ENCODE results near the gene UBE2D3.
A peak's percentile ranks its signal among the peaks of the same experiment; 100 is the strongest.

Gene UBE2D3

DNA sequence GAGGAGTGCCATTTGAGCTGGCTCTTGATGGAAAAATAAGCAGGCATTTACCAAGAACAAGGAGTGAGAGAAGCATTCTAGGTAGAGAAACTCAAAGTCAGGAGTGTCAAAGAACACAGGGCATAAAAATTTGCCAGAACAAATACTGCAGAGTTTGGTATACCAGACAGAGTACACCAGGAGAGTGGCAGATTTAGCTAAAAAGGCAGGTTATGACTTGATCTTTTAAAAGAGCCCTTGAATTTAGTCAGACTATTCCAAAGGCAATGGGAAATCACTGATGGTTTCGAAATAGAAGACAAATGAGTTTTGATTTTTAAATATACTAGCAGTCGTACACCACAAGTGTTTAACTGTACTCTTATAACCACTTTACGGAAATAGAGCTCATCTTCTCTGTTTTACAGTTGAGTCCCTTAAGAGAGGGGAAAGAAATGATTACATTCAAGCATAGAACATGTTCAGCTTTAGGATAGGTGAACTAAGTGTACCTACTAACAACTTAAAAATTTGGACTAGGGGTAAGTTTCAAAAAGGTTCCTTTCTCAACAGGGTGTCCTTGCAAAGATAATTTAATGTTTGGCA, 10.2 kb downstream of the UBE2D3 start:
- Histone ChIP-seq H3K4me1 (peaks cover 0 to 100% (median 57%) of the 10 kb centered on the region in 4 donors), H3K27me3 (no peaks in the 10 kb centered on the region), H3K4me3 (no peak overlapping the region), H3K9me3 (no peaks in the 10 kb centered on the region), H3K36me3 (no peaks in the 10 kb centered on the region), H3K27ac (peak overlapping the region in 1 of 2 donors; percentile 33)
- TF ChIP-seq, protein P1, sequence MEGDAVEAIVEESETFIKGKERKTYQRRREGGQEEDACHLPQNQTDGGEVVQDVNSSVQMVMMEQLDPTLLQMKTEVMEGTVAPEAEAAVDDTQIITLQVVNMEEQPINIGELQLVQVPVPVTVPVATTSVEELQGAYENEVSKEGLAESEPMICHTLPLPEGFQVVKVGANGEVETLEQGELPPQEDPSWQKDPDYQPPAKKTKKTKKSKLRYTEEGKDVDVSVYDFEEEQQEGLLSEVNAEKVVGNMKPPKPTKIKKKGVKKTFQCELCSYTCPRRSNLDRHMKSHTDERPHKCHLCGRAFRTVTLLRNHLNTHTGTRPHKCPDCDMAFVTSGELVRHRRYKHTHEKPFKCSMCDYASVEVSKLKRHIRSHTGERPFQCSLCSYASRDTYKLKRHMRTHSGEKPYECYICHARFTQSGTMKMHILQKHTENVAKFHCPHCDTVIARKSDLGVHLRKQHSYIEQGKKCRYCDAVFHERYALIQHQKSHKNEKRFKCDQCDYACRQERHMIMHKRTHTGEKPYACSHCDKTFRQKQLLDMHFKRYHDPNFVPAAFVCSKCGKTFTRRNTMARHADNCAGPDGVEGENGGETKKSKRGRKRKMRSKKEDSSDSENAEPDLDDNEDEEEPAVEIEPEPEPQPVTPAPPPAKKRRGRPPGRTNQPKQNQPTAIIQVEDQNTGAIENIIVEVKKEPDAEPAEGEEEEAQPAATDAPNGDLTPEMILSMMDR (IDR thresholded peaks at IDR 0.05) = no peak
- no peak for DNase-seq
- intact Hi-C loops (cut with DNase I; ENCODE audit: low total_unique reads) = no loop called here

DNA sequence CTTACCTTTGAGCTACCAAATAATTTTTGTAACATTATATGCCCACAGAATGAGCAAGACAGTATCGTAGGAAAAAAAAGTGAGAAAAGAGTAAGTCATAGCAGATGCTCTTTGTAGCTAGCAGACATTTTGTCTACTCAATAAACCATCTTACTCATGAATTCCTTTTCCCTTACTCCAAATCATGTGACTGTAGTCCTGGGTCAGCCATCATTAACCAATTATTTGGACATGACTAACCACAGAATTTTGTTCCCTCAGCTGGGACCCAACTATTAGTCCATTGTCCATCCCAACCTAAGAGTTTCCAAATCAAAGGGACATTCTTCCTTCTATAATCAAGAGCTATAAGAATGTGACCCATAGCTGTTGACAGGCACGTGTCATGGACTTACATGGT, 11.4 kb downstream of the UBE2D3 start:
- DNase-seq = no peak
- Histone ChIP-seq H3K36me3 (no peaks in the 10 kb centered on the region), H3K27me3 (no peaks in the 10 kb centered on the region), H3K4me1 (peaks cover 0 to 100% (median 60%) of the 10 kb centered on the region in 4 donors), H3K9me3 (no peaks in the 10 kb centered on the region), H3K4me3 (no peak overlapping the region), H3K27ac (no peak overlapping the region)
- intact Hi-C loops (cut with DNase I; ENCODE audit: low total_unique reads) = no loop called here
- TF ChIP-seq, protein P1 (IDR thresholded peaks at IDR 0.05) = no peak

DNA sequence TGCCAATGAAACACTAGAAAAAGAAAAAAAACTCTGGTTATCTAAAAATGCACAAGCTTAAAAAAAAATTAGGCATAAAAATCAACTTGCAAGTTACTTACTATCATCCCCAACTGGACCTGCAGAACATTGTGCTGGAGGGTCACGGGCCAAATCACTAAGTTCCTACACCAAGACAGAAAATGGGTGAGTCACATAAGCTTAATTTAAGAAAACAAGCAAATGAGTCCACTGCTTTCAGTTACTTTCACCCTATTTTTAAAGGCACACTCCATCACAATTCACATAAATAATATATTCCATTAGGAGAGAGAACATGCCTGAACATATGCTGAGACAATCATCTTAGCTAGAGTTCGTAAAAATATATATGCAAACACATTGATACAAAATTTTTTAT, 17.7 kb downstream of the UBE2D3 start:
- no peaks in the 10 kb centered on the region for H3K27me3 ChIP-seq
- peaks cover 0 to 90% (median 39%) of the 10 kb centered on the region in 4 donors for H3K4me1 ChIP-seq
- intact Hi-C loops (cut with DNase I; ENCODE audit: low total_unique reads) = no loop called here
- no peak overlapping the region for H3K27ac ChIP-seq
- H3K36me3 ChIP-seq = peaks cover 6 to 14% (median 10%) of the 10 kb centered on the region in 3 donors
- H3K4me3 ChIP-seq = no peak overlapping the region
- TF ChIP-seq, protein P1 (IDR thresholded peaks at IDR 0.05) = no peak
- DNase-seq = no peak
- no peaks in the 10 kb centered on the region for H3K9me3 ChIP-seq

DNA sequence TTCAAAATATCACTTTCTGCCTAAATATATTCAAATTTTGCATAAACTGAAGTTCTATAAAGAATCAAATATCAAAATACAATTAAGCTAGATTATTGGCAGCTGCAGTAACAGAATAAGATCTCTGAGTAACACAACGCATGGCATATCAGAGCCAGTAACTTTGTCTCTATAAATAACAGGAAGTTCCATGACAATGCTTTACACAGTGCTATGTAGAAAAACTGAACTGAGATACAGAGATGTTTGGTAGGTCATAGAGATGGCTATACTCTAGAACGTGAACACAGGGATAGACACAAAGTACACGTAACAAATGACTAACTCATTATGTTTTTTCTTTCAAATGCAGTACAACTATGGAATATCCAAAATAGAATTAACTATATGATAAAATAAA, 18.2 kb downstream of the UBE2D3 start:
- H3K36me3 ChIP-seq = peaks cover 9 to 15% (median 14%) of the 10 kb centered on the region in 3 donors
- H3K4me1 ChIP-seq = peaks cover 0 to 85% (median 36%) of the 10 kb centered on the region in 4 donors
- intact Hi-C loops (cut with DNase I; ENCODE audit: low total_unique reads) = no loop called here
- TF ChIP-seq, protein P1 (IDR thresholded peaks at IDR 0.05) = no peak
- H3K27me3 ChIP-seq = no peaks in the 10 kb centered on the region
- no peaks in the 10 kb centered on the region for H3K9me3 ChIP-seq
- DNase-seq = no peak
- H3K4me3 ChIP-seq = no peak overlapping the region
- H3K27ac ChIP-seq = no peak overlapping the region

DNA sequence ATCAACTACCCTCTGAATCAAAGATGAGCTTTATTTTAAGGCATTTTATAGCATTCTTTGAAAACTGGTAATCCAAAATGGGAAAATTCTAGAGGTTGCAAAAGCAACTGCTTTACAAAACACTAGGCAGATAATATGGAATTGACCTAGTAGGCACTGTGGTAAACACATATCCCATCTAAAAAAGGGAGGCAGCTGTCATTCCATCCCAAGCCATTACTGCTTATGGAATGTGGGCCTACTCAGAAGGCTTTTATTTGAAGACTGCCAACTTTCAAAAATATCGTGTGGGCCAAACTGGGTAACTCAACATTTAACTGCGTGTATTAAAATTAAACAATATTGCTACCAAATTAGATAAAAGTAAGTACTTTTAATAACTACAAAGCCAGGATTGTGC, 19.3 kb downstream of the UBE2D3 start:
- Histone ChIP-seq H3K4me1 (peaks cover 0 to 73% (median 31%) of the 10 kb centered on the region in 4 donors), H3K36me3 (peaks cover 19 to 25% (median 24%) of the 10 kb centered on the region in 3 donors), H3K4me3 (no peak overlapping the region), H3K27ac (no peak overlapping the region), H3K9me3 (no peaks in the 10 kb centered on the region), H3K27me3 (no peaks in the 10 kb centered on the region)
- DNase-seq = no peak
- intact Hi-C loops (cut with DNase I; ENCODE audit: low total_unique reads) = no loop called here
- TF ChIP-seq, protein P1 (IDR thresholded peaks at IDR 0.05) = no peak

Measured in tibial artery (tissue), 4 donors.